ENCODE results near the gene OGFOD3. TPM values are rescaled to one million over a fixed set of nuclear protein-coding genes. Genes with fewer than 3 reads are reported as not detected.

The OGFOD3 gene
- total and polyA plus RNA-seq, 2 donors (not counting 1 experiment from before 2014, with no cell fraction given): 22.6 to 30.5 TPM

DNA sequence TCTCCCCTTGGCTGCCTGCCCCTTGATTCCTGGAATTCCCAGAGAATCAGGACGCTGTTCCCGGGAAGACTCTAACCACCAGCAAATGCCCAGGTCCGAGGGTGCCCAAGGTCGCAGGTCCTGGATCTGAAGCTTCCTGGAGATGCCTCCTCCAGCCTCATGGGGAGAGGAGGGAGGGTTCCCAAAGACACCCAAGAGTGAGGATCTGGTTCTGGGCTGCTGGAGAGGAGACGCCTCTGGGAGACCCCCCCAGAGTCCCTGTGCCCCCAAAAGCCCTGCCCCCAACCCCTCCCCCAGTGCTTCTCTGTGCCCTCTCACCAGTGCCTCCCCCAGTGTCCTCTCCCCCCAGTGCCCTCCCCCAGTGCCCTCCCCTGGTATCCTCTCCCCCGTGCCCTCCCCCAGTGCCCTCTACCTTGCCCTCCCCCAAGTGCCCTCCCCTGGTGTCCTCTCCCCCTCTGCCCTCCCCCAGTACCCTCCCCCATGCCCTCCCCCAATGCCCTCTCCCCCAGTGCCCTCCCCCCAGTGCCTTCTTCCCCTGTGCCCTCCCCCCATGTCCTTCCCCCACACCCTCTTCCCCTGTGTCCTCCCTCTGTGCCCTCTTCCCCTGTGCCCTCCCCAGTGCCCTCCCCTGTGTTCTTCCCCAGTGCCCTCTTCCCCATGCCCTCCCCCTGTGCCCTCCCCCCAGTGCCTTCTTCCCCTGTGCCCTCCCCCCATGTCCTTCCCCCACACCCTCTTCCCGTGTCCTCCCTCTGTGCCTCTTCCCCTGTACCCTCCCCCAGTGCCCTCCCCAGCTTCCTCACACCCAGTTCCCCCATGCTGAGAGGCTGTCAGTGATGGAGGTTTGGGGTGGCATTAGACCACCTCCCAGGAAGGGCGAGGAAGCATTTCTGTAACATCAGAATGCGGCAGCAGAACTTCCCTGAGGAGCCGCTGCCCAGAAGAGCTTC is 78.5 kb downstream of the OGFOD3 start:
- peaks cover 4 to 7% of the 10 kb centered on the region in 2 donors for H3K4me1 ChIP-seq (ENCODE audit: control insufficient read depth in 2 of 2, insufficient read depth in 2 of 2, low read length in 2 of 2)
- intact Hi-C loops (cut with micrococcal nuclease): no loop called here
- no peaks in the 10 kb centered on the region for H3K79me2 ChIP-seq (ENCODE audit: control insufficient read depth, insufficient read depth, low read length)
- Mint-ChIP-seq H3K4me3 (no peak overlapping the region), H3K27ac (no peak overlapping the region), H3K9me3 (ENCODE audit: insufficient read depth) (no peaks in the 10 kb centered on the region), H3K4me1 (peaks cover 6% of the 10 kb centered on the region), H3K27me3 (peaks cover 5% of the 10 kb centered on the region)
- DNase-seq (no peak), ATAC-seq (ENCODE audit: low read depth) (no peak)
- H3K27me3 ChIP-seq (replicated peaks in 1 of 4; ENCODE audit: control extremely low read depth in 1 of 4, control insufficient read depth in 3 of 4, insufficient read depth in 4 of 4, low read length in 3 of 4): peaks cover 0 to 4% (median 0%) of the 10 kb centered on the region in 4 experiments
- ChIA-PET POLR2A (no interaction called here), CTCF (no interaction called here)
- no peaks in the 10 kb centered on the region for H4K20me1 ChIP-seq (ENCODE audit: control insufficient read depth, insufficient read depth, low read length, poor library complexity, severe bottlenecking)
- peaks cover 0 to 5% (median 0%) of the 10 kb centered on the region in 3 donors for H3K9me3 ChIP-seq (ENCODE audit: control extremely low read depth in 1 of 3, control insufficient read depth in 2 of 3, insufficient read depth in 1 of 3, low read length in 2 of 3)
- H3K27ac ChIP-seq (ENCODE audit: low read length in 2 of 2): no peak overlapping the region
- H2AFZ ChIP-seq (ENCODE audit: insufficient read depth, low read depth, low read length, poor library complexity, severe bottlenecking): no peak overlapping the region
- no peak overlapping the region for H3K4me3 ChIP-seq (ENCODE audit: control extremely low read depth in 1 of 5, extremely low read depth in 1 of 5, insufficient read depth in 1 of 5, low read depth in 2 of 5, low read length in 4 of 5)
- no peak overlapping the region for H3K4me2 ChIP-seq (replicated peaks; ENCODE audit: low read depth, low read length, poor library complexity, severe bottlenecking)
- 79% methylated on average over 4 of the region's 10 CpGs for WGBS (ENCODE audit: insufficient coverage)
- TF ChIP-seq, protein P1, sequence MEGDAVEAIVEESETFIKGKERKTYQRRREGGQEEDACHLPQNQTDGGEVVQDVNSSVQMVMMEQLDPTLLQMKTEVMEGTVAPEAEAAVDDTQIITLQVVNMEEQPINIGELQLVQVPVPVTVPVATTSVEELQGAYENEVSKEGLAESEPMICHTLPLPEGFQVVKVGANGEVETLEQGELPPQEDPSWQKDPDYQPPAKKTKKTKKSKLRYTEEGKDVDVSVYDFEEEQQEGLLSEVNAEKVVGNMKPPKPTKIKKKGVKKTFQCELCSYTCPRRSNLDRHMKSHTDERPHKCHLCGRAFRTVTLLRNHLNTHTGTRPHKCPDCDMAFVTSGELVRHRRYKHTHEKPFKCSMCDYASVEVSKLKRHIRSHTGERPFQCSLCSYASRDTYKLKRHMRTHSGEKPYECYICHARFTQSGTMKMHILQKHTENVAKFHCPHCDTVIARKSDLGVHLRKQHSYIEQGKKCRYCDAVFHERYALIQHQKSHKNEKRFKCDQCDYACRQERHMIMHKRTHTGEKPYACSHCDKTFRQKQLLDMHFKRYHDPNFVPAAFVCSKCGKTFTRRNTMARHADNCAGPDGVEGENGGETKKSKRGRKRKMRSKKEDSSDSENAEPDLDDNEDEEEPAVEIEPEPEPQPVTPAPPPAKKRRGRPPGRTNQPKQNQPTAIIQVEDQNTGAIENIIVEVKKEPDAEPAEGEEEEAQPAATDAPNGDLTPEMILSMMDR (IDR thresholded peaks at IDR 0.05): no peak
- TF ChIP-seq EZH2 (IDR thresholded peaks at IDR 0.05; ENCODE audit: borderline replicate concordance, insufficient read depth, low read depth, low read length, poor library complexity, severe bottlenecking): no peak
- no peak overlapping the region for H3K9ac ChIP-seq (ENCODE audit: low read length)
- no peaks in the 10 kb centered on the region for H3K36me3 ChIP-seq (replicated peaks in 1 of 2; ENCODE audit: control extremely low read depth in 1 of 2, control insufficient read depth in 1 of 2, extremely low read depth in 1 of 2, insufficient read depth in 2 of 2, low read length in 1 of 2)

Small RNA genes lying within 50 kb of the gene (small RNA-seq; reads per million reads assigned to genes)
- not detected for gene RF00019 (ENCODE audit: insufficient read length, low read depth, low replicate concordance)

Other genes starting within 250 kb of the OGFOD3 start
- gene CCDC57, start 205.7 kb downstream of the OGFOD3 start, total RNA-seq: 67.2 and 82.0 TPM in 2 replicates
- gene CCDC57, start 205.7 kb downstream of the OGFOD3 start, polyA plus RNA-seq: 34.2 and 49.7 TPM in 2 replicates
- gene SLC16A3, start 189.5 kb downstream of the OGFOD3 start, total RNA-seq: 65.2 and 65.7 TPM in 2 replicates
- gene SLC16A3, start 189.5 kb downstream of the OGFOD3 start, polyA plus RNA-seq: 13.9 and 14.9 TPM in 2 replicates
- 241 and 258 TPM in 2 replicates for gene CSNK1D, start 144.9 kb downstream of the OGFOD3 start, total RNA-seq
- 196 and 260 TPM in 2 replicates for gene CSNK1D, start 144.9 kb downstream of the OGFOD3 start, polyA plus RNA-seq
- gene CD7, start 101.0 kb downstream of the OGFOD3 start, total RNA-seq: 0.58 and 0.67 TPM in 2 replicates
- 1.3 and 3.2 TPM in 2 replicates for gene CD7, start 101.0 kb downstream of the OGFOD3 start, polyA plus RNA-seq
- gene SECTM1, start 84.8 kb downstream of the OGFOD3 start, total RNA-seq: 0.17 TPM in 1 of 2 replicates, not detected in the other
- 0.22 and 1.2 TPM in 2 replicates for gene SECTM1, start 84.8 kb downstream of the OGFOD3 start, polyA plus RNA-seq
- not detected in 2 replicates for gene TEX19, start 59.3 kb downstream of the OGFOD3 start, total RNA-seq
- gene TEX19, start 59.3 kb downstream of the OGFOD3 start, polyA plus RNA-seq: not detected in 2 replicates
- not detected in 2 replicates for gene UTS2R, start 46.8 kb downstream of the OGFOD3 start, total RNA-seq
- gene UTS2R, start 46.8 kb downstream of the OGFOD3 start, polyA plus RNA-seq: 0.86 and 0.88 TPM in 2 replicates
- gene HEXD, start 239 bp downstream of the OGFOD3 start, total RNA-seq: 128 TPM in 2 replicates
- gene HEXD, start 239 bp downstream of the OGFOD3 start, polyA plus RNA-seq: 294 and 317 TPM in 2 replicates
- gene CYBC1, start 32.2 kb upstream of the OGFOD3 start, total RNA-seq: 569 and 578 TPM in 2 replicates
- gene CYBC1, start 32.2 kb upstream of the OGFOD3 start, polyA plus RNA-seq: 228 and 328 TPM in 2 replicates
- 103 and 104 TPM in 2 replicates for gene NARF, start 40.2 kb upstream of the OGFOD3 start, total RNA-seq
- 92.4 and 97.0 TPM in 2 replicates for gene NARF, start 40.2 kb upstream of the OGFOD3 start, polyA plus RNA-seq
- 62.7 and 64.3 TPM in 2 replicates for gene FOXK2, start 101.1 kb upstream of the OGFOD3 start, total RNA-seq
- 16.5 and 19.7 TPM in 2 replicates for gene FOXK2, start 101.1 kb upstream of the OGFOD3 start, polyA plus RNA-seq
- gene WDR45B, start 229.9 kb upstream of the OGFOD3 start, total RNA-seq: 63.3 and 72.7 TPM in 2 replicates
- 54.3 and 84.9 TPM in 2 replicates for gene WDR45B, start 229.9 kb upstream of the OGFOD3 start, polyA plus RNA-seq